ENCODE results near the gene S100A7. TPM values are rescaled to one million over a fixed set of nuclear protein-coding genes. Genes with fewer than 3 reads are reported as not detected.
"Not testable (repeated sequence)": the region's sequence is repeated elsewhere in the genome, so short reads cannot be mapped to it uniquely, and the experiment has no call there.

The S100A7 gene
- total RNA-seq, 2 experiments from 2014 or later: not detected

DNA sequence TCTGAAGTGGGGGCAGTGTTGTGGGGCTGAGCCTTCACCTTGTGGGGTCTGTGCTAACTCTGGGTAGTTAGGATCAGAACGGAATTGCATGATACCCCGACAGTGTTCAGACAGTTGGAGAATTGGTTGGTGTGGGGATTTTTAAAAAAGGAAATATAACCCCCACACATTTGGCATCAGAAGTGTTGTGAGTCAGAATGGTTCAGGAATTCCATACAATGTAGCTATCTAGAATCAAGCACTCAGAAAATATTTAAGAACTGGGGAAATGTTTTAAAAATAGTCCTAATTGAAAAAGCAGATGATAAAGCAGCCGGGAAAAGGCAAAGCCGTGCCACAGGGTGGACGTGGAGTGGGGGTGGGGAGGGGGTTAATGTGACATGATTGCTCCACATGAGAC lies 6.5 kb upstream of the S100A7 start:
- CTCF ChIA-PET: interaction anchor here (1.1 to 1.5 kb wide), 2 partner anchors 9 to 108 kb away, joined by 3 to 4 read pairs; no protein-coding TSS in a partner anchor
- Mint-ChIP-seq H3K36me3 (ENCODE audit: low read depth) (no peaks in the 10 kb centered on the region), H3K27ac (no peak overlapping the region), H3K9me3 (peaks cover 4% of the 10 kb centered on the region), H3K27me3 (peaks cover 24% of the 10 kb centered on the region), H3K4me3 (no peak overlapping the region), H3K4me1 (peaks cover 2% of the 10 kb centered on the region)
- DNase-seq: no peak
- POLR2A ChIA-PET: no interaction called here

DNA sequence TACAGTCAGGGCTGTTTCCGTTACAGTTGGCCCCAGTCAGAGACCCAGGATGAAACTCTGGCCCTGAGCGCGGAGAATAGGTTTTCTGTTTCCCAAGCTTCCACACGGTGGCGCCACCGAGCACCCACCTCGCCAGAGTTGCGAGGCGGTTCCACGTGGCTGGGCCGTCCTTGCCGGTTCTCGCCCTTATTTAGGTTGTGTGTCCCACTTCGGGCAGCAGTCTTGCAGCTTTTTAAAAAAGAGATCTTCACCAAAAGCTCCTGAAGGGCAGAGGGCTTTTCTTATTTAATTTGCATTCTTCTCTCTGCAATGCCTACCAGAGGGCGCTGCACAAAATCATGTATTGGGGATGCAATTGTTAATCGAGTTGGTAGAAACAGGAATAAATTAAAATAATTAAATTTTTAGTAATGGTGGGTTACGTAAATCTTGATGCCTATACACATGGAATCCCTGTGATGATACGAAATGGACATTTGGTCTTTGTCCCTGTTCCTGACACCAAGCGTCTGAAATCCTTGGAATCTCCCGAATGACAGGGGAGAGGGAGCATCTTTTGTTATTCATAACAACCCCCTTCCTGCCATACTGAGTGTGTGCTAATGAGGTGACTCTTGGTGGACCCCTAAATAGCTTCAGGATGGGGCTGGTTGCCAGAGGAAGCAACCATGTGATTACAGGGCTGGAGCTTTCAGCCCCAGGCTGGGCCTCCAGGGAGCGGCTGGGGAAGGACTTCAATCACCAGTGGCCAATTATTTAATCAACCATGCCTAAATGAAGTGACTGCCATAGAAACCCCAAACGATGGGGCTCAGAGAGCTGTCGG lies 5.6 kb upstream of the S100A7 start:
- Mint-ChIP-seq H3K4me3 (no peak overlapping the region), H3K27me3 (peaks cover 26% of the 10 kb centered on the region), H3K36me3 (ENCODE audit: low read depth) (no peaks in the 10 kb centered on the region), H3K9me3 (no peaks in the 10 kb centered on the region), H3K4me1 (peaks cover 2% of the 10 kb centered on the region), H3K27ac (no peak overlapping the region)
- peak; percentile 66 for DNase-seq
- POLR2A ChIA-PET: no interaction called here
- CTCF ChIA-PET: interaction anchor here (0.8 to 1.5 kb wide), 3 partner anchors 22 to 112 kb away, joined by 3 to 4 read pairs (median 3); no protein-coding TSS in a partner anchor

DNA sequence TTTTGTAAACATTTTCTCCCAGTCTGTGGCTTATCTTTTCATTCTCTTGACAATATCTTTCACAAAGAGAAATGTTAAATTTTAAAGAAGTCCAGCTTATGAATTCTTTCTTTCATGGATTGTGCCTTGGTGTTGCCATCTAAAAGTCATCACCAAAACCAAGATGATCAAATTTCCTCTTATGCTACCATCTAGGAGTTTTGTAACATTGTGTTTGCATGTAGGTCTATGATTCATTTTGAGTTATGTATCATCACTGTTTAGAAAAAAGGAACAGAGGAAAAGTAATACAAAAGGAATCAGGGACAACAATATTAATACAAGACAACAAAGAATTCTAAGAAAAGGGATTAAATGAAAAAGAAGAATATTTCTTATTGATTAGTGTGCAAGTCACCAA lies 2.3 kb upstream of the S100A7 start:
- H3K4me1 Mint-ChIP-seq; H3K36me3 Mint-ChIP-seq (ENCODE audit: low read depth); H3K4me3 Mint-ChIP-seq; POLR2A ChIA-PET; H3K9me3 Mint-ChIP-seq; DNase-seq; H3K27ac Mint-ChIP-seq; CTCF ChIA-PET: not testable (repeated sequence)
- peaks cover 25% of the 10 kb centered on the region for H3K27me3 Mint-ChIP-seq

DNA sequence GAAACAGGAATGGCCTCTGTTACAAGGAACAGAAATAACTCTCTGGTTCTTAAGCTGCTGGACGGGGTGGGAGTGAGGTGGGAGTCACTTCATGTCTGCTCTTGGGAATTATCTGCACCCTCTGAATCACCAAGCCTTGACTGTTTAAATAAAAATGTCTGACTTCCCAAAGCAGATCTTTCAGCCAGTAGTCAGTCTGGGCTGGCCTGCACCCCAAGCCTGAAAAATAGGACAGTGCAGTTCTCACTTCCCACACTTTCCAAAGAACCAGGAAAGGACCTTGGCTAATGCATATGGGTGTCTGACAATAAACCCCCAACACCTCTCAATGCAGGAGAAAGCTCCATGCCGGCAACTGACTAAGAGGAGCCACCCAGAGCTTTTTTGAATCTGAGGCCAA lies 796 bp downstream of the S100A7 start:
- no peaks in the 10 kb centered on the region for H3K4me1 Mint-ChIP-seq
- CTCF ChIA-PET: no interaction called here
- H3K27me3 Mint-ChIP-seq: peaks cover 28% of the 10 kb centered on the region
- no peak for DNase-seq
- no peaks in the 10 kb centered on the region for H3K9me3 Mint-ChIP-seq
- no peaks in the 10 kb centered on the region for H3K36me3 Mint-ChIP-seq (ENCODE audit: low read depth)
- H3K27ac Mint-ChIP-seq: no peak overlapping the region
- POLR2A ChIA-PET: no interaction called here
- no peak overlapping the region for H3K4me3 Mint-ChIP-seq

DNA sequence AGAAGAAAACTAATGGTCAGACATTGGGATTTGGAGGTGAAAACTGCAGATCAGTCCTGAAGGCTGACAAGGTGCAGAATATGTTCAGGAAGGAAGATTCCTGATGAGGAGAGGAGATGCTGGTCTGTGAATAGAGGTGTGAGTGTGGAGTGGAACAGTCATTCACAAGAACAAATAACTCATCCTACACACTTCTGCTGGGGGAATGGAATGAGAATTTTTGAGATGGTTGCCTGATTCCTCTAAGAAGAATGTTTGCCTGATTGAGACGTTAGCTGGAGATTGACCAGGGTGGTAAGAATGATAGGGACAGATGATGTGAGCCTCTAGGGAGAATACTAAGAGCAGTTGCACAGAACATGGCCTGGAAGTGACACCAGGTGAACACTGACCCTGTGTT lies 4.1 kb downstream of the S100A7 start:
- Mint-ChIP-seq H3K27ac (no peak overlapping the region), H3K36me3 (ENCODE audit: low read depth) (no peaks in the 10 kb centered on the region), H3K27me3 (peaks cover 17% of the 10 kb centered on the region), H3K4me1 (no peaks in the 10 kb centered on the region), H3K9me3 (no peaks in the 10 kb centered on the region), H3K4me3 (no peak overlapping the region)
- ChIA-PET POLR2A (no interaction called here), CTCF (no interaction called here)
- no peak for DNase-seq

DNA sequence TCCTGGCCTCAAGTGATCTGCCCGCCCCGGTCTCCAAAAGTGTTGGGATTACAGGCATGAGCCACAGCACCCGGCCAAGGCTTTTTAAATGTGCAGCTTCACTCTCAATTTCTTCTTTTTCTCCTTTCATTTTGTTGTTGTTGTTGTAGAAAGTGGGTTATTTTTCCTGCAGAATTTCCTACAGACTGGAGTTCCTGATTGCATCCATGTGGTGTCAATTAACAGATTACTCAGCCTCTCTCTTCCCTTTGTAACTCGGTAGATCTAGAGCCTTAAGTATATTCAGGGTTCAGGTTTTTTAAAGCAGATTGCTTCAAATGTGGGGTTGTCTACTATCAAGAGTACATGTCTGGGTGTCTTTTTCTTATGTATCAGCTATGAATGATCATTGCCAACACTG lies 11.6 kb downstream of the S100A7 start:
- H3K4me3 Mint-ChIP-seq, H3K4me1 Mint-ChIP-seq, CTCF ChIA-PET: not testable (repeated sequence)

DNA sequence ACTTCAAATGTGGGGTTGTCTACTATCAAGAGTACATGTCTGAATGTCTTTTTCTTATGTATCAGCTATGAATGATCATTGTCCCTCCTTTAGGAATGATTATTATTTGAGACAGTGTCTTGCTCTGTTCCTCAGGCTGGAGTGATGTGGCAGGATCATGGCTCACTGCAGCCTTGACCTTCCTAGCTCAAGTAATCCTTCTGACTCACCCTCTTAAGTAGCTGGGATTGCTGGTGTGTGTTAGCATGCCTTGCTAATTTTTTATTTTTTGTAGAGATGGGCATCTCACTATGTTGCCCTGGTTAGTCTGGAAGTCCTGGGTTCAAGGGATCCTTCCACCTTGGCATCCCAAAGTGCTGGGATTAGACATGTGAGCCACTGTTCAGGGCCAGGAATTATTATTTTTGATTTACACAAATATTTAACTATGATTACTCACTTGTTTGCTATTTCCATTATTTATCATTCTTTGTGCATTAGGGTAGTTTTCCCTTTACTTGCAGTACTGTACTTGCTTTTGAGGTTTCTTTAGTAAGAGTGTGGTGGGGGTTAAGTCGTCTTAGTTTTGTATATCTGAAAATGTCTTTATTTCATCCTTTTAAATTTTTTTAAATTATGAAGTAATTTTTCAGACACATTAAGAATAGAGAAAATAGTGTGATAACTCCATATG lies 12.8 kb downstream of the S100A7 start:
- Mint-ChIP-seq H3K4me1 (no peaks in the 10 kb centered on the region), H3K9me3 (no peaks in the 10 kb centered on the region), H3K27ac (no peak overlapping the region), H3K36me3 (ENCODE audit: low read depth) (no peaks in the 10 kb centered on the region), H3K4me3 (no peak overlapping the region), H3K27me3 (peaks cover 9% of the 10 kb centered on the region)
- ChIA-PET POLR2A (no interaction called here), CTCF (no interaction called here)
- no peak for DNase-seq

More for the DNA sequence above, 11.6 kb downstream of the S100A7 start:
- H3K27me3 Mint-ChIP-seq; DNase-seq; H3K27ac Mint-ChIP-seq; H3K9me3 Mint-ChIP-seq; H3K36me3 Mint-ChIP-seq (ENCODE audit: low read depth); POLR2A ChIA-PET: not testable (repeated sequence)

DNA sequence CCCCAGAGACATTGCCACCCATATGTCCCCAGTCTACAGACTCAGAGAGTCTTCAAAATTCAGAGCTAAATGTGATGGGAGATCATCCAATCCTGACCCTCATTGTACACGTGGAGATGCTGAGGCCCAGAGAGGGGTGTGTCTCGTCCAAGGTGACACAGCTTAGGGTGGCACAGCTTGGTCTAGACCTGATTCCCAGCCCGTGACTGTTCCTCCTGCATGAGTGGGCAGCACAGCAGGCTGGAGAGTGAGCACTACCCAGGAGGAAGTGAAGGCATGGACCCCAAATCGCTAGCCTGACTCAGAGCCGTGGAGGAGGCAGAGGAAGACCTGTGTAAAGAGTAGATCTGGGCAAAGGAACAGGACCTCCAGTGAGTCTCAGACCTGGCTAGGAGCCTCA lies 16.4 kb downstream of the S100A7 start:
- Mint-ChIP-seq H3K9me3 (no peaks in the 10 kb centered on the region), H3K36me3 (ENCODE audit: low read depth) (no peaks in the 10 kb centered on the region), H3K4me1 (no peaks in the 10 kb centered on the region), H3K27ac (no peak overlapping the region), H3K27me3 (peaks cover 2% of the 10 kb centered on the region), H3K4me3 (no peak overlapping the region)
- ChIA-PET CTCF (no interaction called here), POLR2A (no interaction called here)
- DNase-seq: no peak

DNA sequence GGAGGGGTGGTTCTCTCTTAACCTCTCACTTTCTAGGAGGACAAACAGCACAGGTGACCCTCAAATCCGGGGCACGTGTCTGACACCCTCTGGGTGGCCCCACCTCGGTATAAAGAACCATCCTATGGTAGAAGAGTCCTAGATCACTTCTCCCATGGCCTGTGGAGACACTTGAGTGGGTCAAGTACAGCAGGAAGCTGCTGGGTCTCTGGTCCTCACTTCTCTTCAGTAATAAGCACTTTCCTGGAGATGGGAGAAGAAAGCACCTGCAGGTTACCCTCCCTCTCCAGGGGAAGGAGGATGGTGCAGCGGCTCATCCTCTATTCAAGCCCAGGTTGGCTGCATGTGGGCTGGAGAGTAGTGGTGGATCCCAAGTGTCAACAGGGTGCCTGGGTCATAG lies 17.0 kb downstream of the S100A7 start:
- H3K9me3 Mint-ChIP-seq: no peaks in the 10 kb centered on the region
- H3K27ac Mint-ChIP-seq: no peak overlapping the region
- POLR2A ChIA-PET: no interaction called here
- no peaks in the 10 kb centered on the region for H3K36me3 Mint-ChIP-seq (ENCODE audit: low read depth)
- DNase-seq: no peak
- H3K27me3 Mint-ChIP-seq: no peaks in the 10 kb centered on the region
- CTCF ChIA-PET: no interaction called here
- H3K4me3 Mint-ChIP-seq: no peak overlapping the region
- no peaks in the 10 kb centered on the region for H3K4me1 Mint-ChIP-seq

DNA sequence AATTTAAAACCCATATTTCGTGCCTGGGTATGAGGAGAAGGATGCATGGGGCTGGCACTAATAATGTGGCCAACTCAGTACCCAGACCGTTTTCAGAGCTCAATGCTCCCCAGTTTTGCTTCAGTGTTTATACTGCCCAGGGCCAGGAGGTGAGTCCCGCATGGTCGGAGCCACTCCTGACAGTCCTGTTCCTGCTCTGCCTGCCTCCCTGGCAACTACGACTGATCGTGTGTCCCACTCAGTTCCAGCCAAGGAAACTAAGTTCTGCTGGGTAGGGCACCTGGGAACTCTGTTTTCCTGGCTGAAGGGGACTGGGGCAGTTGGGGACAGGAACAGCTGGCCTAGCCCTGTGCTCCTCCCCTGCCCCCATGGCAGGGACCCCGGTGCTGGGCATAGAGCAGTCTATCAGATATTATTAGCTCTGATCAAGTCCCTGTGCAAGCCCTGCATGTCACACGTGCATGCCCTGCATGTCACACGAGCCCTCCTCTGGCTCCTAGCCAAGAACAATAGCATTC lies 19.2 kb downstream of the S100A7 start:
- H3K36me3 Mint-ChIP-seq (ENCODE audit: low read depth): no peaks in the 10 kb centered on the region
- POLR2A ChIA-PET: no interaction called here
- CTCF ChIA-PET: no interaction called here
- no peak for DNase-seq
- no peaks in the 10 kb centered on the region for H3K4me1 Mint-ChIP-seq
- no peak overlapping the region for H3K27ac Mint-ChIP-seq
- H3K27me3 Mint-ChIP-seq: no peaks in the 10 kb centered on the region
- H3K9me3 Mint-ChIP-seq: no peaks in the 10 kb centered on the region
- no peak overlapping the region for H3K4me3 Mint-ChIP-seq

DNA sequence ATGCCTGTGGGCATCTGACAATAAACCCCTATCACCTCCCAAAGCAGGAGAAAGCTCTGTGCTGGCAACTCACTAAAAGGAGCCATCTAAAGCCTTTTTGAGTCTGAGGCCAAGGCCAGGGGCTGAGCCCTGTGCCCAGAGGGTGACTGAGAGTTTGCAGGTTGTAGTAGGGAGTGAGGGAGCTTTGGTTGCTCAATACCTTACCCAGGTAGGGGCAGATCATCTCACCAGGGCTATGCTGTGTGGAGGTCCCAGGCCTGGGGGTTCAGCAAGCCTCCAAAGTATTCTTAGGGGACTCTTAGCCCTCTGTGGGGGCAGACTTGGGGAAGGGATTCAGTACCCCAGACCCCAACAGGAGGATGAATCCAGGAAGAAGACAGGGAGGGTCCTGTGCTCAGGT lies 21.2 kb downstream of the S100A7 start:
- CTCF ChIA-PET: interaction anchor here (0.6 kb wide), 1 partner anchor 46 kb away, joined by 3 read pairs; no protein-coding TSS in a partner anchor
- no peaks in the 10 kb centered on the region for H3K4me1 Mint-ChIP-seq
- POLR2A ChIA-PET: no interaction called here

DNA sequence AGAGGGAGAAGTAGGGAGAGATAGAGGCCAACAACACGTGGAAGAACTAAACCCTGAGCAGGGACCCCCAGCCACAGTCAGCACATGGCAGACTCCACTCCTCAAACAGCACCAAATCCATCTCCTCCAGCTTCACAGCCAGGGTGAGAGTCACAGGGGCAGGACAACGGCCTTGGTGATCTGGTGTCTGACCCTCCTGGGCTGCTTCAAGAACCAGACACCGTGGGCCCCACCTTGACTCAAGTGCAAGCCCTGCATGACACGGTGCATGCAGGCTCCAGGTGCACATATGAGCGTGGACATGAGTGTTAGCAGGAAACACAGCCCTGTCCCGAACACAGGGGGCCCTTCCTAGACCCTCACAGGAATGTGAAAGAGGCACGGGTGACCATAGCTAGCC lies 21.9 kb downstream of the S100A7 start:
- H3K27ac Mint-ChIP-seq: no peak overlapping the region

More for the DNA sequence above, 21.2 kb downstream of the S100A7 start:
- H3K9me3 Mint-ChIP-seq: no peaks in the 10 kb centered on the region
- DNase-seq: no peak
- H3K27ac Mint-ChIP-seq: no peak overlapping the region
- H3K36me3 Mint-ChIP-seq (ENCODE audit: low read depth): no peaks in the 10 kb centered on the region
- no peaks in the 10 kb centered on the region for H3K27me3 Mint-ChIP-seq
- H3K4me3 Mint-ChIP-seq: no peak overlapping the region

DNA sequence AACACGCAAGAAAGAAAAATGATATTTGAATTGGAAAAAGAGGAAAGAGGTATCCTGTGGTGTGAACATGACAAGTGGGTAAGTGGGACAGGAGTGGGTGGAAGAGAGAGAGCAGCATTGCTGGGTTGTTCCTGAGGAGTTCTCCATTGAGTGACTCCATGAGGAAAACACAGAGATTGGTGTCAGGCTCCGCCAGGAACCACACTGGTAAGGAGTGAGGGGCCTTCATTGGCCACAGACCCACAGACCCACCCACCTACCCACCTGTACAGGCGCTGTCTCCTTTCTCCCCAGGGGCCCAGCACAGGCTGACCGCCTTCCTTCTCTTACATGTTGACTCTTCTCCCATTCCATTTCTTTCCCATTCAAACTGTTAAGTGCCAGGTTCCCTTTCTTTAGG lies 23.2 kb downstream of the S100A7 start:
- no peaks in the 10 kb centered on the region for H3K36me3 Mint-ChIP-seq (ENCODE audit: low read depth)
- POLR2A ChIA-PET: no interaction called here
- H3K27me3 Mint-ChIP-seq: no peaks in the 10 kb centered on the region
- DNase-seq: no peak
- H3K4me1 Mint-ChIP-seq: no peaks in the 10 kb centered on the region
- H3K4me3 Mint-ChIP-seq: no peak overlapping the region
- CTCF ChIA-PET: no interaction called here
- H3K9me3 Mint-ChIP-seq: no peaks in the 10 kb centered on the region
- H3K27ac Mint-ChIP-seq: no peak overlapping the region

More for the DNA sequence above, 21.9 kb downstream of the S100A7 start:
- no peak for DNase-seq
- POLR2A ChIA-PET: no interaction called here
- H3K4me3 Mint-ChIP-seq: no peak overlapping the region
- no peaks in the 10 kb centered on the region for H3K36me3 Mint-ChIP-seq (ENCODE audit: low read depth)
- no peaks in the 10 kb centered on the region for H3K9me3 Mint-ChIP-seq
- CTCF ChIA-PET: no interaction called here
- H3K4me1 Mint-ChIP-seq: no peaks in the 10 kb centered on the region
- H3K27me3 Mint-ChIP-seq: no peaks in the 10 kb centered on the region

All from activated CD4-positive, alpha-beta T cell treated with anti-CD3 and anti-CD28 coated beads, Interleukin-2, amount 10 ng/mL, durations not matched to agents 7 days and 5 days (primary cell).